Activated CD4-positive, alpha-beta T cell treated with anti-CD3 and anti-CD28 coated beads for 4 hours (primary cell): Measurements from ENCODE around the gene ARL4A.
A peak's percentile ranks its signal among the peaks of the same experiment; 100 is the strongest.
"Not testable (repeated sequence)": the region's sequence is repeated elsewhere in the genome, so short reads cannot be mapped to it uniquely, and the experiment has no call there.

Source experiments
- DNase-seq, 2 donors: peaks; one replicate each; pipeline ENCODE4 v3.0.0-alpha.2; 2020

The ARL4A gene

DNA sequence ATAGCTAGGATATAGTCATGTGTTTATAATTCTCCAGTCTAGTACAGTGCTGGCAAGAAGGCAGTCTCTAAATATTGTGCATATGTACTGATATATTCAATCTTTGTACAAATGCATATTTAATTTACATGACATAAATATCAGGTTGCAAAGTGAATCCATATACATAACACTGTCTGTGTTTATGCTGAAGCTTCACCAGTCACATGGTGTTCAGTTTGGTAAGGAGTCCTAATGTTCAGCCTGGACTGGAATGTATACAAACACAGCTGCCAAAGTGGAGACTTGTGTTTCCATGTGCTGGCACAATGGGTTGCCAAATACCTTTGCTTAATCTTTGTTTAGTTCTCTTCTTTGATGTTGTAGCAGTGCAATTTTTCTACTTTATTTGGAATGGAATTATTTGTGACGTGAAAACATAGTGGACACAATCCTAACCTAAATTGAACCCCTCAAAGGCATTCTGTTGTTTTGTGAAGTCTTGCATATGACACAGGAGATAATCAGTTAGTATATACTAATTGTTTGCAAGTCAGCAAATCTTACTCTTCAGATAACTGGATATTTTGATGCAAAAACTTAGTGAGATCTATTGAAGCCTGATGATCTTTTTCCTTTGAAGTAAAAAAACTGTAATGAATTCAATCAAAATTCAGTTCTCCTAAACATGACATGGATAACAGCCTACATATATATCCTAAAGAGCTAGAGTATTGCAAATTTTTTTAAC is 17.3 kb upstream of the ARL4A start:
- DNase-seq = no peak

DNA sequence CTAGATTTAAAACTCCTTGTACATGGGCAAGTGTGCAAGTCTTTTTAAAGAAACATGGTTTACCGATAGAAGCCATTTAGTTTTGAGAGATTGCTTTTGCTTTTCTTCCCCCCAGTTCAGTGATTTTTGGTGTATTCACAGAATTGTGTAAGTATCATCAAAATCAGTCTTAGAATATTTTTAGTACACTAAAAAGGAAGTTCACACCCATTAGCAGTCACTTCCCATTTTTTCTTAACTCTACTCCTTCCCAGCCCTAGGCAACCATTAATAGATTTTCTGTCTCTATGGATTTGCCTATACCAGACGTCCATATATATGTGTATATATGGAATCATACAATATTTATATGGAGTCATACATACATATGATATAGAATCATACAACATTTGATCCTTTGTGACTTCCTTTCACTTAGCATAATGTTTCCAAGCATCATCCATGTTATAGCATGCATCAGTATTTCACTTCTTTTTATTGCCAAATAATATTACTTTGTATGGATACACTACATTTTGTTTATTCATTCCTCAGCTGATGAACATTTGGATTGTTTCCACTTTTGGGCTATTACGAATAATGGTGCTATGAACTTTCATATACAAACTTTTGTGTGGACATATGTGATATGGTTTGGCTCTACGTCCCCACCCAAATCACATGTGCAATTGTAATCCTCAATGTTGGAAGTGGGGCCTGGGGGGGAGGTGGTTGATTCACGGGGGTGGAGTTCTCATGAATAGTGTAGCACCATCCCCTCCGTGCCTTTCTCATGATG is 16.5 kb upstream of the ARL4A start:
- no peak for DNase-seq

DNA sequence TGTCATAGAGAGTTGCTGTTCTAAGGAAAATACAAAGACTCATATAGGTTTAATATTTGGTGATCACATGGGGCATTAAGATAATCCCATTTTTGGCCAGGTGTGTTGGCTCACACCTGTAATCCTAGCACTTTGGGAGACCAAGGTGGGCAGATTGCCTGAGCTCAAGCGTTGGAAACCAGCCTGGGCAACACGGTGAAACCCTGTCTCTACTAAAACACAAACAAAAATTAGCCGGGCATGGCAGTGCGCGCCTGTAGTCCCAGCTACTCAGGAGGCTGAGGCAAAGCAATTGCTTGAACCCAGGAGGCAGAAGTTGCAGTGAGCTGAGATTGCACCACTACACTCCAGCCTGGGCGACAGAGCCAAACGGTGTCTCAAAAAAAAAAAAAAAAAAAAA is 14.0 kb upstream of the ARL4A start:
- DNase-seq = not testable (repeated sequence)

DNA sequence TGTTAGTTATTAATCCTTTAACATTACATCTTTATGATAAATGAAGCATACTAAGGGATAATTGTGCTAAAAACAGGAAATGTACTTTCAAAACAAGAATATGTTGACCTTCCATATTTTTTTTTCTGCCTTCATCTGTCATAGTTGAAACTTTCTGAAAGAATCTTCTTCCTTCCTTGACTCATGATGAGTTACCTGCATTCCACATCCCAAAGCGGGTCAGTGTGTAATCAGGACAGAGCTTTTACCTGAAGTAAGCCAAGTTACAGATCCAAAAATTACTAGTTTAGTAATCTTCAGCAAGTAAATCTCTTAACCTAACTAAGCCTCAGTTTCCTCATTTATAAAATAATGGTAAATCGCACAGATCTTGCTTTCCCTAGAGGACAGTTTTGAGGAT is 13.4 kb upstream of the ARL4A start:
- no peak for DNase-seq

DNA sequence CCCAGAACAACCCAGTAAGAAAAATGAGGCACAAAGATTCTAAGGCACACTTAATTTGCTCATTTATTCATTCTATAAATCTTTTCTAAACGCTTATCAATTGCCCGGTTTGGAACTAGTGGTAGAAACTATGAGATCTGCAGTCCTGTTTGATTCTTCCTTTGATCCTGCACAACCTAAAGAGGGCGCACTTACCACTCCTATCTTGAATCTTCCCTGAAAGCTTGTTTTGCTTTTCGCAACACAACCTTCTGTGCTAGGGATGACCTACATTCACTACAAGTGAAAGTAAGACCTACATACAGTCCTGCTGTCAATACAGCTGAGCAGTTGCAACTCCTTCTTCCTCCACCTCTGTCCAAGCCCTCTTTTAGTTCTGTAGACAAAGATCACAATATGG is 12.6 kb upstream of the ARL4A start:
- peak; percentile 35 to 47 for DNase-seq

DNA sequence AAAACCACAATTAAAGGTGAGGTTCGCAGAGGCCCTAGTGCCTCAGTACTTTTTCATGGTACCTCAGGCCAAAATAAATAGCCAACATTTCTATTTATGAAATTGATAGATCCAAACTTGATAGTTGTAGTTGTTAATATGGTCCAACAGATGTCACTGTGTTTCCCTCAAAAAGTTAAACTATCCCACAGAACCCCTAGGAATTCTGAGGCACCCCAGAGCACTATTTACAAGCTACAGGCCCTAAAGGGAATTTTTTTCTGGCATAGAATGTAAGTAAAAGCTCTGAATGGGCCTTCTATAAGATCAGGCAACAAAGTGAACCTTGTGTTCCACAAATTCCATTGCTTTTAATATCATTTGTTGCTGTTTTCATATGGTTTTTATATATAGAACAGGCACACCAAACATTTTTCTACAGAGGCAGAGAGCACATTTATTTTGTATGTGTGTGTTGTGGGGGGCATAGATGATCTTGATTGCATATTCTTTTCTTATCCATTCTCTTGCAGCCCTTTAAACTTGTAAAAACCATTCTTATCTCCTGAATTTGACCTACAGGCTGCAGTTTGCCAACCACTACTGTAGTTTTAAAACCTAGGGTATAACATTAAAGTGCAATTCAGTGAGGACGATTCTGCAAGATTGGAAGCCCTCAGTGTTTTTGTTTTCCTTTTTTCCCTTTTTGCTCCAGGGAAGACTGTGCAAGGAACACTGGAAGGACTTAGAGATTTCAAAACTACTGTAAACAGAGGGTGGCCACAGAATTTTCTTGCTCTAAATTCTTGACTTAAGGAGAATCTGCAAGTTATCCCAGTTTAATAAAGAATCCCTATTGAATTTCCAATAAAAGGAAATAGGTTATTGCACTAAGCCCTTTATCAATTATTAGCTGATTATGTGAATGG is 3.5 kb upstream of the ARL4A start:
- no peak for DNase-seq

DNA sequence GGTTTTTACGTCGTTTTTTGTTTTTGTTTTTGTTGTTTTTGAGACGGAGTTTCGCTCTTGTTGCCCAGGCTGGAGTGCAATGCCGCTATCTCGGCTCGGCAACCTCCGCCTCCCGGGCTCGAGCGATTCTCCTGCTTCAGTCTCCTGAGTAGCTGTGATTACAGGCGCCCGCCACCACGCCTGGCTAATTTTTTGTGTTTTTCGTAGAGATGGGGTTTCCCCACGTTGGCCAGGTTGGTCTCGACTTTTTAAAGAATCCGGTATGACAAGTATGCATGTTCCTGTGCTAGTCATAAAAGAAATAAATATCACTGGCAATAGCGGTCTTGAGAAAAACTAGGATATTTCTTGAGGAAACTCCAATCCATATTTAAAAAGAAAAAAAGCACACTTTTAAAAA is 2.7 kb upstream of the ARL4A start:
- no peak for DNase-seq

DNA sequence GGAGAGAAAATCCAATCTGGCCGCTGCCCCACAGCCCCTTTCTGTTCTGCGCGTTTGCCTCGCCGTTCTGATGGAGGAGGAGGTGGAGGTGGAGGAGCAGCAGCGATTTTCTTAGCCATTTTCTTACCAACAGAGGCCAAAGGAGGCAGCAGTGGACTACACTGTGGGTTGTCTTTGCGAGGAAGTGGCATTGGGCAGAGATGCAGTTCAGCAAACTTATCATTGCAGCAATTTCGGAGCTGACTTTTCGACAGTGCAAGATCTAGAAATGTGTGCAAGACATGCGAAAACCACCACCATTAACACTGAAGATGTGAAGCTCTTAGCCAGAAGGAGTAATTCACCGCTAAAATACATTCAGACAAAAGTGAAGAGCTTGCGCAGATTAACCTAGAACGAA is 1.9 kb upstream of the ARL4A start:
- peak; percentile 20 to 21 for DNase-seq

DNA sequence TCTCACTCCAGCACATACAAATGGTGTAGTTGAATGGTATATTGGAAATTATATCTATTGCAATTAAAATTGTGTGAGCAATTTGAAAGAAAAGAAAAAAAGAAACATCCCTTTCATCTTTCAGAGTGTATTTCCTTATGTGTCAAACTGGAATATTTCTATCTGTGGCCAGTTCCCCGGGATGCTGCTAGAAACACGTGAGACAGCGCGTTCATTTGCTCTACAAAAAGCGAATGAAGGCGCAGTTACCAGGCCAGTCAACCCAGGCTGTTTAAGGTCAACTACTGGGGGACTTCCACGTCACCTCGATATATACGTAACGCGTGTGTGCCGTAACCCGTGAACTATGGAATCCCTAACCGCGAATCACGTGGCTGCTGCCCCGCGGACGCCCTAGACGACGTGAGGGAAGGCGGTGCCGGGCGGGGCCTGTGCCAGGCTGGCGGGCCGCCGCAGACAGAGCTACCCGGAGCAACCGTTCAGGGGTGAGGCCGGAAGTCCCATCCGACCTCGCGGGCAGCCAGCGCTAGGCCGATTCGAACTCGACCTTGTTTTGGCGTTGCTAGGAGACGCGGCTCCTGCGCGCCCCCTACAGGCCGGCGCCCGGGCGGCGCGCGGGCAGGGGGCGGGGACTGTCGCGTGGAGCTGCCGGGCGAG is 1.1 kb upstream of the ARL4A start:
- peak; percentile 87 to 92 for DNase-seq

DNA sequence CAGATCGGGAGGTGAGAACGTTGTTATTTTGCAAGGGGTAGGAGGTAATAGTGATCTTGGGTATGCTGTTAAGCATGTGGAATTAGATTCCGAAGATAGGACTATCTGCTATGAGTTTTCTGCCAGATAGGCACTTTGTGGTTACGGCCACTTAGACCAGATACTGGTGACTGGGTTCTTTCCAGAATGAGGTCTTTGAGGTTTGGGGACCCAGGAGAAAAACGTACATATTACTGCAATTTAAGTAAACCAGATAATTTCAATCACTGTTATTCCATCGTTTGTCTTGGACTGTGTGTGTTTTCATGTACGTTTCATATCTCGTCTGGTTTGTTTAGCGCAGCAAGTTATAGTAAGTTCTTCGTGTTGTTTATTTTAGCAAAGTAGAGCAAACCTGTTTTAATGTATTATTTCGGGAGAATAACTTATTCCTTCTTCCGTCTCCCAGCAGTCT is 312 bp downstream of the ARL4A start:
- DNase-seq = no peak

DNA sequence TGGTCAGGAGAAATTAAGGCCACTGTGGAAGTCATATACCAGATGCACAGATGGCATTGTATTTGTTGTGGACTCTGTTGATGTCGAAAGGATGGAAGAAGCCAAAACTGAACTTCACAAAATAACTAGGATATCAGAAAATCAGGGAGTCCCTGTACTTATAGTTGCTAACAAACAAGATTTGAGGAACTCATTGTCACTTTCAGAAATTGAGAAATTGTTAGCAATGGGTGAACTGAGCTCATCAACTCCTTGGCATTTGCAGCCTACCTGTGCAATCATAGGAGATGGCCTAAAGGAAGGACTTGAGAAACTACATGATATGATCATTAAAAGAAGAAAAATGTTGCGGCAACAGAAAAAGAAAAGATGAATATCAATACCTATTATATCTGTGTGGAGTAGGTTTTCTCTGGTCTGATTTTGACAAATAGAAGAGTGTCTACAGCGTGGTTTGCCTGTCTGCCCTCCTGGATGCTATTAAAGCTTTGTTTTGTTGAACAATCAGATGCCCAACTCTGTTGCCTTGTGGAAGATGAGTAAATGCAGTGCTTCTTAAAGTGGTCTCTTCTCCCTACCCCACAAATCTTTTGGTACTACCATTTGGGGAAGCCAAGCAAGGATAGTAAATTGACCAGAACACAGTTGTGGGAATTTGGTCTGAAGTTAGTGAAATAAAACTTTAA is 1.2 kb downstream of the ARL4A start:
- DNase-seq = not testable (repeated sequence)

DNA sequence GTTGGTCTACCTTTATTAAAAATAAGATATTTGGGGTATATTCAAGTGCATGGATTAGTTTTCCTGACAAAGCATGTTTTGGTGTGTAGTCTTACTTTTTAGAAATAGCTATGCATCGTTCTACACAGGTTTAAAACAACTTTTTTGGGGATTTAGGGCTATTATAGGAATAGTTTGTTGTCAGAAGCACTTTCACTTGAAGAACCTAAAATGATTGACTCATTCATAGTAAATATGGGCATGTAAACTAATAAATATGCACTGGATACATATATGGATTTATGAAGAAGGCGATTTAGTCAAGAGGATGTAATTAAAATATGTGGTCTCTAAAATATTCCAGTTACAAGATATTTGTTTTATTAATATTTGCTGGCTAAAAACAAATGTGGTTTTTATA is 2.0 kb downstream of the ARL4A start:
- no peak for DNase-seq

DNA sequence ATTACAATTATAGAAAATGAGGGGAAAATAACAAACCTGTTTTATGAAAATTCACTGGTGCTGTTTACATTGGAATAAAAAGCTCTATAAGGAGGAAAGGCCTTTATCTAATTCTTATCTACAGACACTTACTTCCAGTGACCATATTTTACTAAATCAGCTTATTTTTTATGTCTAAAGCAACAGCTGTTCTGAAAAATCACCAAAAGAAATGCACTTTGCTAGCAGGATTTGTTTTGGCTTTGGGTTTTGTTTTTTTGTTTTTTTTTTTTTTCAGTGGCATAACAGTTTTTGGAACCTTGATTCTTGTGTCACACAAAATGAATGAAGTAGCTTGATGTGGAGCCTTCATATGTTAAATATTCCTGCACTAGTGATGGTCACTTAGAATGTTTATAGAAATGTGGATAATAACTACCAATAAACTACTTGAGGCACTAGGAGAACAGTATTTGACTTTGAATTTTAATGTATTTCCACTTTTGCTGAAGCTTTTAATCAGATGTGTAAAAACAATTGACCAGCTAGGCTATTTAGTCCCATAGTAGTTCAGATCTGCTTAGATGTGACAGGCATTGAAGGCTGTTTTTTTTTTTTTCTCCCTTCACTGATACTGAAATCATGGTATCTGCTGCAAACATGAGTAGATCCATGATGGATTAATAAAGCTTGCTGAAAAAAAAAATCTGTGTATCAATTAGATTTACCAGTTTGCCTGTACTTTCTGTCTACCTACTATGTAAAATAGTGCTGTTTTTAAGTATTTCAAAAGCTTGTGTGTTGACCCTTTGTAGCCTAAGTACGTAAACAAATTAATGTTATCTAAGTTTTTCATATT is 2.8 kb downstream of the ARL4A start:
- no peak for DNase-seq

DNA sequence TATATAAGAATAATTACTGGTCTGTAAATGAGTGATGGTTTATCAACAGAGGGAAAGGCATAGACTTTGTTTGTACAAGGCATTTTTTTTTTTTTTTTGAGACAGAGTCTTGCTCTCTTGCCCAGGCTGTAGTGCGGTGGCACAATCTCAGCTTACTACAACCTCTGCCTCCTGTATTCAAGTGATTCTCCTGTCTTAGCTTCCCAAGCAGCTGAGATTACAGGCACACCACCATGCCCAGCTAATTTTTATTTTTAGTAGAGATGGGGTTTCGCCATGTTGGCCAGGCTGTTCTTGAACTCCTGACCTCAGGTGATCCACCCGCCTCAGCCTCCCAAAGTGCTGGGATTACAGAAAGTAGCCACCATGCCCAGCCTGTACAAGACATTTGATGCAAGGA is 4.0 kb downstream of the ARL4A start:
- DNase-seq = not testable (repeated sequence)

DNA sequence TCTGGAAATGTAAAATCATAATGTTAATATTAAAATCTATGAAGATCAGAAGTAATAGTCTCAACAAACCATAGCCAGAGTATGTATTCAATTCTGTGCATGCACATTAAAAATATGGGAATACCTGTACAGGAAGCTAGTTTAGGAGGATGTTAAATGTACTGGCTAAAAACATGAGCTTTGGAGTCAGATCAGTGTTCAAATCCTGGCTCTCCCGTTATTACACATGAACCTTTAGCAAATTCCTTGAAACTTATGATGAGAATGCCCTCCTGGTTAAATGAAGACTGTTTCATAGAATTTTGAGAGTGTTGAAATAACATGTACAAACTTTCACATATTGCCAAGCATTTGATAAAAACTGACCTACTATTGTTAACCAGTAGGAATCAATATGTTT is 4.6 kb downstream of the ARL4A start:
- DNase-seq = no peak

DNA sequence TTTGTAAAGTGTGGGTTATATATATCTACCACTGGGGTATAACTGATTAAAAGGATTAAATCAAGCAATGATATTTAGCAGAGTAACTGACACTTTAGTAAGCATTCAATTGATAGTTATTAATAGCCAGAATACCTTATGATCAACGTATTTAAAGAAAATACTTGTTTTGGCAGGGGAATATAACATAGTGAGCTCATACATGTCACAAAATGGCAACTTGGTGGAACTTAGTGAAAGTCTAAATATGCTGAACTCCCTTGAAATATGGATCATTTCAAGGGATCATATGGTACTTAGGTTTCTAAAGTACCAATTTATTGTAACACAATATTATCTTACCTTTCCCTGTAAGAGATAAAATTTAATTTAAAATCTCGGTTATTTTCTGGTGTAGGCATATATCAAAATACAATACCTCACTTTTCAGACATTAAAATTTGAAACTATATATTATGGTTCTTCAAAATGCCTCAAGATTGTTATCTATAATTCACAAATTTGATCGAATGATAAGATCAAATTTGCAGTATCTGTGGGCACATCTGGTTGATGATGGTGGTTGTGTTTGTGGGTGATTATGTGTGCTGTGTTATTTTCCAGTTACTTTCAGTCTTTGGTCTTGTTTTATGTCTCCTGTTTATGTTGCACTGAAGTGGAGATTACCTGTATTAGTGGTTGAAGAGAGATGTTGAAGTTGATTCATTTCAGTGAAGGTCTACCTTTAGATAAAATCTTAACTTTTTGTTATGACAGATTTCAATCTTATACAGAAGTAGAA is 5.2 kb downstream of the ARL4A start:
- DNase-seq = no peak

DNA sequence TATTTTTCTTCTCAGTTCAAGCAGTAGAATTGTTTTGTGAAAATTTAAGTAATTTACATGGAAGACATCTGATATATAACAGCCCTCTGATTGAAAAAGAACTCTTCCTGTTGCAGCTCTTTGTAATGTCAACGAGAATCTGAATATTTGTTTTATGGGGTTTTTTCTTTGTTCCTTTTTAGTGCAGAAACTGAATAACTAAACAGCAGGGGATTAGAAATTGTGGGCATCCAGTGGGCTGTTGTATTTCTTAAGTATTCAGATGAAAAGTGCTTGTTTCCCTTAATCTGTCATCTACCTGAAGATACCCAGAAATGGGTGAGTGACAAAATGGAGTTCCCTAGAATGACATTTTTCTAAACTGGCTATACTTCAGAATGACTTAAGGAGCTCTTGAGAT is 7.4 kb downstream of the ARL4A start:
- DNase-seq = no peak

DNA sequence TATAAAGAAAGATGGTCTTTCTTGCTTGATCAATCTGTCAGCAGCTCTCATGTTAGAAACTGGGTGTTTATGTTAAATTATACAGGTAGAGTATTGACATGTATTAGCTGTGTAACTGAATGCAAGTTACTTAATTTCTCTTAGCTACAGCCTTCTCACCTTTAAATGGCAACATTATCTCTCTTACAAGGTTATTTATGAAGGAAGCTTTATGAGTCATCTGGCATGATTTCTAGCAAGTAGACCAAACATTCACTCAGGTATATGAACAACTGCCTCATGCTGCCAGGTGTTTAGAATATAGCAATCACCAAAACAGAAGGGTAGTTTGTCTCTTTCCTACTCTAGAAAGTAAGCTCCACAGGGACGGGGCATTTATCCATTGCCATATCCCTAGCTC is 8.5 kb downstream of the ARL4A start:
- DNase-seq = no peak

DNA sequence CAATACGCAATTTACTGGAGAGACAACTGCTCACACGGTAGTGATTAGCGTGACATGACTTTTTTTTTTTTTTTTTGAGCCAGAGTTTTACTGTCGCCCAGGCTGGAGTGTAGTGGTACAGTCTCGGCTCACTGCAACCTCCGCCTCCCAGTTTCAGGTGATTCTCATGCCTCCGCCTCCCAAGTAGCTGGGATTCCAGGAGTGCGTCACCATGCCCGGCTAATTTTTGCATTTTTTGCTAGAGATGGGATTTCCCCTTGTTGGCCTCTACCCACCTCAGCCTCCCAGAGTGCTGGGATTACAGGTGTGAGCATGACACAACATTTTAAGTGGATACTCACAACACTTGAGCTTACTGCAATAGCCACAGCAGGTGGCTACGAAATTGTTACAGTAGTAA is 11.9 kb downstream of the ARL4A start:
- no peak for DNase-seq

DNA sequence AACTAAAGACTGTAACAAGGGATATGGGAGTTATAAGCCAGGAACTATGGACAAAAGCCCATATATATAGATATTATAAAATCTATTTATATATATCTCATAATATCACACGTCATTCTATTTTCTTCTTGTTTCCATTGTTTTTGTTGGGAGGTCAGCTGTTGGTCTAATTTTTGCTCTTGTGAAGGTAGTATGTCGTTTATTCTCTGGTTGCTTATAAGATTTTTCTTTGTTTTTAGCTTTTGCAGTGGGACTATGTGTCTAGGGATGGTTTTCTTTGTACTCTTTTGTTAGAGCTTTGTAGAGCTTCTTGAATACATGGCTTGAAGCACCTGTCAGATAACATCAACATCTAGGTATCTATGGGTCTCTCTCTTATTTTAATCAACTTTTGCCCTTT is 14.0 kb downstream of the ARL4A start:
- DNase-seq = no peak

DNA sequence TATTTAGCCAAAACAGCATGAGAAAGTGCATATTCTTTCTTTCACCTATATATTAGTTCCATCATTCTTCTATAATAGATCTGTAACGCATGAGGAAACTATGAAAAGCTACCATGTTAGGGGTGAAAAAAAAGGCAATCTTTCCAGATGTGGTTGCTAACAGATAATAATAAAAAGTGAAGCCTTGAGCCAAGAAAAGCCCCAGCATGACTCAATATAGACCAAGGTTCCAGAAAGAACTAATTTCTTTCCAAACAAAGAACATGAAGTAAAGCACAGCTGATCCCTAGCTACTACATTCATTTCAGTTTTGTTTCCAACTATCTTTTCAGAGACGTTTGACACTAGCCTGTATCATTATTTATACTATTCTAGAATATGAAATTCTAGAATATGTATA is 16.4 kb downstream of the ARL4A start:
- DNase-seq = no peak
